ENCODE data around the gene ALKBH1.

GRCh38 chr14:77659831-77660230 lies 48.0 kb downstream of the ALKBH1 start:
- TF ChIP-seq CTCF (IDR thresholded peaks at IDR 0.05; ENCODE audit: low read length), result no peak
- no peak for TF ChIP-seq EZH2phosphoT487 (IDR thresholded peaks at IDR 0.05; ENCODE audit: low read length)

Measured in MM.1S (cell line).